CD8-positive, alpha-beta memory T cell (primary cell): ENCODE results near the gene PALD1. TPM values are rescaled to one million over a fixed set of nuclear protein-coding genes. Genes with fewer than 3 reads are reported as not detected.
A peak's percentile ranks its signal among the peaks of the same experiment; 100 is the strongest.

Source experiments
- CTCF ChIA-PET: fragments of 350-600 bp; sonication (Branson Sonifier 250); formaldehyde crosslinking; loops from one replicate; lab custom pipeline; 2021; ENCODE audit warnings: antibody characterized with exemption; lab: Charles Lee
- POLR2A ChIA-PET: fragments of 350-600 bp; sonication (Branson Sonifier 250); formaldehyde crosslinking; loops from one replicate; lab custom pipeline; 2021; ENCODE audit warnings: antibody characterized with exemption; lab: Charles Lee
- DNase-seq, 5 donors: peaks; one replicate each; pipeline versions ENCODE4 v3.0.0 to v3.0.0-alpha.2; 2020 to 2022; ENCODE audit warnings: mixed read lengths in 1 of 5
- H3K27ac ChIP-seq: one replicate; pipeline ENCODE4 v1.7.0; 2013; ENCODE audit warnings: low read depth, mild to moderate bottlenecking, low read length, moderate library complexity
- H3K27me3 ChIP-seq: 2 replicates; pipeline ENCODE4 v1.7.0; 2013; ENCODE audit warnings: low read length, mild to moderate bottlenecking; ENCODE audit not compliant: insufficient read depth, poor library complexity, severe bottlenecking
- H3K36me3 ChIP-seq: 2 replicates; pipeline ENCODE4 v1.7.0; 2013; ENCODE audit warnings: mild to moderate bottlenecking, low read length, moderate library complexity; ENCODE audit not compliant: insufficient read depth
- H3K4me1 ChIP-seq: 2 replicates; pipeline ENCODE4 v1.7.0; 2013; ENCODE audit warnings: mild to moderate bottlenecking, low read length, moderate library complexity; ENCODE audit not compliant: insufficient read depth
- H3K4me3 ChIP-seq: 2 replicates; pipeline ENCODE4 v1.7.0; 2013; ENCODE audit warnings: mild to moderate bottlenecking, low read length
- H3K9me3 ChIP-seq: 2 replicates; pipeline ENCODE4 v1.7.0; 2013; ENCODE audit warnings: mild to moderate bottlenecking, low read length
- H3K27ac Mint-ChIP-seq, 8 donors: one replicate each; pipeline ENCODE4 v1.8.0; 2020 to 2021; ENCODE audit warnings: mixed read lengths in 8 of 8, mild to moderate bottlenecking in 6 of 8, inconsistent platforms in 3 of 8, moderate library complexity in 3 of 8
- H3K27me3 Mint-ChIP-seq, 2 donors: one replicate each; pipeline ENCODE4 v1.8.0; 2020 to 2021; ENCODE audit warnings: mixed read lengths in 2 of 2, mild to moderate bottlenecking in 1 of 2, moderate library complexity in 1 of 2
- H3K36me3 Mint-ChIP-seq, 3 donors: one replicate each; pipeline ENCODE4 v1.8.0; 2020 to 2021; ENCODE audit warnings: mixed read lengths in 3 of 3, inconsistent platforms in 1 of 3, mild to moderate bottlenecking in 1 of 3
- H3K4me1 Mint-ChIP-seq, 3 donors: one replicate each; pipeline ENCODE4 v1.8.0; 2020 to 2021; ENCODE audit warnings: mixed read lengths in 3 of 3, inconsistent platforms in 1 of 3, mild to moderate bottlenecking in 1 of 3
- H3K4me3 Mint-ChIP-seq, 7 donors: one replicate each; pipeline ENCODE4 v1.8.0; 2020 to 2021; ENCODE audit warnings: mixed read lengths in 7 of 7, mild to moderate bottlenecking in 6 of 7, moderate library complexity in 4 of 7, inconsistent platforms in 2 of 7
- H3K9me3 Mint-ChIP-seq, 5 donors: one replicate each; pipeline ENCODE4 v1.8.0; 2020 to 2022; ENCODE audit warnings: mixed read lengths in 5 of 5, mild to moderate bottlenecking in 3 of 5, moderate library complexity in 2 of 5, inconsistent platforms in 1 of 5
- polyA plus RNA-seq: library from polyadenylated mRNA; unstranded; fragments of 300-500 nt; fragmentation: Illumina TruSeq; gene quantifications from one replicate; pipeline ENCODE4 v1.2.3, GENCODE V29; 2021
- total RNA-seq, 2 experiments: library from RNA; stranded (reverse); gene quantifications; one replicate each; pipeline ENCODE4 v1.2.3, GENCODE V29; 2021

The PALD1 gene
- total and polyA plus RNA-seq, 3 experiments from 2014 or later, result 0.20 to 0.29 TPM; not detected in 1

GRCh38 chr10:70515035-70515667 is 36.6 kb downstream of the PALD1 start:
- Histone ChIP-seq H3K27ac (no peak overlapping the region), H3K27me3 (no peaks in the 10 kb centered on the region), H3K36me3 (no peaks in the 10 kb centered on the region), H3K4me1 (no peaks in the 10 kb centered on the region), H3K4me3 (no peak overlapping the region), H3K9me3 (no peaks in the 10 kb centered on the region)
- H3K9me3 Mint-ChIP-seq, result no peaks in the 10 kb centered on the region
- no peaks in the 10 kb centered on the region for H3K36me3 Mint-ChIP-seq
- no peak for DNase-seq
- no peaks in the 10 kb centered on the region for H3K4me1 Mint-ChIP-seq
- POLR2A ChIA-PET, result no interaction called here
- no peak overlapping the region for H3K27ac Mint-ChIP-seq
- H3K4me3 Mint-ChIP-seq, result no peak overlapping the region
- peaks cover 3 to 17% of the 10 kb centered on the region in 2 donors for H3K27me3 Mint-ChIP-seq
- CTCF ChIA-PET, result no interaction called here

- no peaks in the 10 kb centered on the region for H3K4me1 Mint-ChIP-seq
- no peak overlapping the region for H3K27ac Mint-ChIP-seq
- POLR2A ChIA-PET, result no interaction called here
- no peak overlapping the region for H3K4me3 Mint-ChIP-seq
- Histone ChIP-seq H3K27me3 (no peaks in the 10 kb centered on the region), H3K4me1 (no peaks in the 10 kb centered on the region), H3K36me3 (no peaks in the 10 kb centered on the region), H3K27ac (no peak overlapping the region), H3K4me3 (no peak overlapping the region), H3K9me3 (no peaks in the 10 kb centered on the region)
- DNase-seq, result no peak
- H3K36me3 Mint-ChIP-seq, result no peaks in the 10 kb centered on the region
- no peaks in the 10 kb centered on the region for H3K9me3 Mint-ChIP-seq
- H3K27me3 Mint-ChIP-seq, result peaks cover 3 to 8% of the 10 kb centered on the region in 2 donors
- CTCF ChIA-PET, result no interaction called here
Measured at GRCh38 chr10:70518695-70519094, 40.1 kb downstream of the PALD1 start.

GRCh38 chr10:70523057-70523456 is 44.5 kb downstream of the PALD1 start:
- Histone ChIP-seq H3K36me3 (no peaks in the 10 kb centered on the region), H3K4me1 (no peaks in the 10 kb centered on the region), H3K27ac (no peak overlapping the region), H3K4me3 (no peak overlapping the region), H3K9me3 (no peaks in the 10 kb centered on the region), H3K27me3 (no peaks in the 10 kb centered on the region)
- no peaks in the 10 kb centered on the region for H3K27me3 Mint-ChIP-seq
- no peaks in the 10 kb centered on the region for H3K36me3 Mint-ChIP-seq
- no peaks in the 10 kb centered on the region for H3K9me3 Mint-ChIP-seq
- H3K4me3 Mint-ChIP-seq, result no peak overlapping the region
- ChIA-PET POLR2A (no interaction called here), CTCF (interaction anchor here (1.5 kb wide), 1 partner anchor 61 kb away, joined by 4 read pairs; no protein-coding TSS in a partner anchor)
- DNase-seq, result no peak
- no peaks in the 10 kb centered on the region for H3K4me1 Mint-ChIP-seq
- H3K27ac Mint-ChIP-seq, result no peak overlapping the region

- H3K4me3 Mint-ChIP-seq, result no peak overlapping the region
- H3K27me3 Mint-ChIP-seq, result no peaks in the 10 kb centered on the region
Measured at GRCh38 chr10:70523549-70523948, 45.0 kb downstream of the PALD1 start.

GRCh38 chr10:70528314-70528713 is 49.7 kb downstream of the PALD1 start:
- Histone ChIP-seq H3K9me3 (no peaks in the 10 kb centered on the region), H3K4me1 (no peaks in the 10 kb centered on the region), H3K36me3 (no peaks in the 10 kb centered on the region), H3K27ac (no peak overlapping the region), H3K4me3 (no peak overlapping the region), H3K27me3 (no peaks in the 10 kb centered on the region)
- peaks cover 0 to 2% of the 10 kb centered on the region in 2 donors for H3K27me3 Mint-ChIP-seq
- ChIA-PET POLR2A (no interaction called here), CTCF (interaction anchor here (0.9 to 1.4 kb wide), 2 partner anchors 10 to 21 kb away, joined by 3 read pairs; no protein-coding TSS in a partner anchor)
- no peaks in the 10 kb centered on the region for H3K4me1 Mint-ChIP-seq
- H3K4me3 Mint-ChIP-seq, result no peak overlapping the region
- H3K36me3 Mint-ChIP-seq, result no peaks in the 10 kb centered on the region
- no peak overlapping the region for H3K27ac Mint-ChIP-seq
- no peaks in the 10 kb centered on the region for H3K9me3 Mint-ChIP-seq
- no peak for DNase-seq

More at GRCh38 chr10:70523549-70523948, 45.0 kb downstream of the PALD1 start:
- Mint-ChIP-seq H3K9me3 (no peaks in the 10 kb centered on the region), H3K36me3 (no peaks in the 10 kb centered on the region), H3K4me1 (no peaks in the 10 kb centered on the region), H3K27ac (peak overlapping the region in 1 of 8 donors; percentile 38)
- Histone ChIP-seq H3K36me3 (no peaks in the 10 kb centered on the region), H3K27ac (no peak overlapping the region), H3K27me3 (no peaks in the 10 kb centered on the region), H3K9me3 (no peaks in the 10 kb centered on the region), H3K4me1 (no peaks in the 10 kb centered on the region), H3K4me3 (no peak overlapping the region)
- no peak for DNase-seq
- ChIA-PET POLR2A (no interaction called here), CTCF (no interaction called here)

- DNase-seq, result no peak
- H3K9me3 Mint-ChIP-seq, result no peaks in the 10 kb centered on the region
- peaks cover 0 to 2% of the 10 kb centered on the region in 2 donors for H3K27me3 Mint-ChIP-seq
- H3K4me3 Mint-ChIP-seq, result no peak overlapping the region
- Histone ChIP-seq H3K9me3 (no peaks in the 10 kb centered on the region), H3K27me3 (no peaks in the 10 kb centered on the region), H3K4me3 (no peak overlapping the region), H3K36me3 (no peaks in the 10 kb centered on the region), H3K4me1 (no peaks in the 10 kb centered on the region), H3K27ac (no peak overlapping the region)
- no peak overlapping the region for H3K27ac Mint-ChIP-seq
- no peaks in the 10 kb centered on the region for H3K4me1 Mint-ChIP-seq
- H3K36me3 Mint-ChIP-seq, result no peaks in the 10 kb centered on the region
- ChIA-PET CTCF (interaction anchor here (0.9 to 1.4 kb wide), 3 partner anchors 10 to 68 kb away, joined by 3 read pairs; no protein-coding TSS in a partner anchor), POLR2A (interaction anchor here (0.6 to 1.1 kb wide), 2 partner anchors 9 to 773 kb away, joined by 3 to 5 read pairs; no protein-coding TSS in a partner anchor)
Measured at GRCh38 chr10:70528741-70529362, 50.3 kb downstream of the PALD1 start.

GRCh38 chr10:70529848-70530247 is 51.3 kb downstream of the PALD1 start:
- DNase-seq, result no peak
- Histone ChIP-seq H3K4me3 (no peak overlapping the region), H3K27ac (no peak overlapping the region), H3K27me3 (no peaks in the 10 kb centered on the region), H3K36me3 (no peaks in the 10 kb centered on the region), H3K4me1 (no peaks in the 10 kb centered on the region), H3K9me3 (no peaks in the 10 kb centered on the region)
- Mint-ChIP-seq H3K27me3 (peaks cover 0 to 2% of the 10 kb centered on the region in 2 donors), H3K4me3 (no peak overlapping the region), H3K36me3 (no peaks in the 10 kb centered on the region), H3K4me1 (no peaks in the 10 kb centered on the region), H3K9me3 (no peaks in the 10 kb centered on the region), H3K27ac (peak overlapping the region in 1 of 8 donors; percentile 83)
- ChIA-PET CTCF (interaction anchor here (1.1 to 1.4 kb wide), 2 partner anchors 20 to 69 kb away, joined by 3 read pairs; no protein-coding TSS in a partner anchor), POLR2A (interaction anchor here (1.1 kb wide), 1 partner anchor 8 kb away, joined by 3 read pairs; no protein-coding TSS in a partner anchor)

GRCh38 chr10:70530315-70530714 is 51.7 kb downstream of the PALD1 start:
- CTCF ChIA-PET, result interaction anchor here (1.1 to 1.4 kb wide), 2 partner anchors 20 to 69 kb away, joined by 3 read pairs; no protein-coding TSS in a partner anchor
- no peaks in the 10 kb centered on the region for H3K9me3 Mint-ChIP-seq

More at GRCh38 chr10:70530315-70530714, 51.7 kb downstream of the PALD1 start:
- H3K4me1 Mint-ChIP-seq, result no peaks in the 10 kb centered on the region
- no peaks in the 10 kb centered on the region for H3K4me1 ChIP-seq
- no peaks in the 10 kb centered on the region for H3K27me3 ChIP-seq
- H3K4me3 ChIP-seq, result no peak overlapping the region
- no peak overlapping the region for H3K27ac Mint-ChIP-seq
- no peak overlapping the region for H3K4me3 Mint-ChIP-seq
- POLR2A ChIA-PET, result interaction anchor here (1.1 kb wide), 1 partner anchor 8 kb away, joined by 3 read pairs; no protein-coding TSS in a partner anchor
- no peaks in the 10 kb centered on the region for H3K36me3 Mint-ChIP-seq
- H3K27me3 Mint-ChIP-seq, result peaks cover 0 to 2% of the 10 kb centered on the region in 2 donors
- no peaks in the 10 kb centered on the region for H3K9me3 ChIP-seq
- no peaks in the 10 kb centered on the region for H3K36me3 ChIP-seq
- no peak for DNase-seq
- H3K27ac ChIP-seq, result no peak overlapping the region
